Measurements from ENCODE around the gene FGF14.

Gene FGF14

GRCh38 chr13:102401766-102402165 is at the start of gene FGF14:
TSS of gene FGF14 (minus strand) at chr13:102402048.
- DNase-seq: no peak

- DNase-seq: no peak
These were observed 41.4 kb upstream of the FGF14 start for GRCh38 chr13:102443249-102443648.

GRCh38 chr13:102441085-102441484 is 39.2 kb upstream of the FGF14 start:
- no peak for DNase-seq

GRCh38 chr13:102440259-102440936 is 38.5 kb upstream of the FGF14 start:
- DNase-seq: no peak

- DNase-seq: no peak
These were observed 20.8 kb upstream of the FGF14 start for GRCh38 chr13:102422690-102423089.

GRCh38 chr13:102405499-102406100 is 3.8 kb upstream of the FGF14 start:
- DNase-seq: no peak

GRCh38 chr13:102402290-102402689 is 442 bp upstream of the FGF14 start:
- DNase-seq: peak; percentile 26

- no peak for DNase-seq
These were observed 583 bp downstream of the FGF14 start for GRCh38 chr13:102401265-102401664.

- no peak for DNase-seq
These were observed 1.1 kb downstream of the FGF14 start for GRCh38 chr13:102400675-102401145.

- peak; percentile 8 for DNase-seq
These were observed 1.8 kb downstream of the FGF14 start for GRCh38 chr13:102399791-102400674.

- DNase-seq: no peak
These were observed 5.9 kb downstream of the FGF14 start for GRCh38 chr13:102395939-102396338.

- DNase-seq: no peak
These were observed 6.7 kb downstream of the FGF14 start for GRCh38 chr13:102395174-102395573.

- DNase-seq: peak; percentile 95
These were observed 7.4 kb downstream of the FGF14 start for GRCh38 chr13:102394158-102395053.

- peak; percentile 22 for DNase-seq
These were observed 9.2 kb downstream of the FGF14 start for GRCh38 chr13:102392481-102393209.

GRCh38 chr13:102386461-102386860 is 15.4 kb downstream of the FGF14 start:
- no peak for DNase-seq

- DNase-seq: no peak
These were observed 21.8 kb downstream of the FGF14 start for GRCh38 chr13:102380012-102380411.

- DNase-seq: no peak
These were observed 25.5 kb downstream of the FGF14 start for GRCh38 chr13:102376318-102376717.

GRCh38 chr13:102374726-102375125 is 27.1 kb downstream of the FGF14 start:
- DNase-seq: no peak

- no peak for DNase-seq
These were observed 27.6 kb downstream of the FGF14 start for GRCh38 chr13:102374233-102374632.

- DNase-seq: no peak
These were observed 28.6 kb downstream of the FGF14 start for GRCh38 chr13:102373221-102373620.

GRCh38 chr13:102369302-102369701 is 32.5 kb downstream of the FGF14 start:
- no peak for DNase-seq

- no peak for DNase-seq
These were observed 34.0 kb downstream of the FGF14 start for GRCh38 chr13:102367836-102368235.

Data from activated naive CD4-positive, alpha-beta T cell treated with Interleukin-2 at 50 U/mL for 16 hours (primary cell).